HEK293 (cell line): ENCODE results near the gene CUL7.

Source experiments
- ATF2 ChIP-seq: fragments of 450-650 bp; formaldehyde crosslinking; IDR thresholded peaks from 2 replicates; pipeline ENCODE4 v1.5.1; 2016; ENCODE audit warnings: missing biosample characterization, missing genetic modification characterization, low read depth
- BCL11A ChIP-seq: fragments of 450-650 bp; formaldehyde crosslinking; IDR thresholded peaks from 2 replicates; pipeline ENCODE4 v1.5.1; 2016; ENCODE audit warnings: low read depth, missing biosample characterization, missing genetic modification characterization
- CTCF ChIP-seq: fragments of 450-650 bp; formaldehyde crosslinking; IDR thresholded peaks from 2 replicates; pipeline ENCODE4 v1.5.1; 2016; ENCODE audit warnings: missing biosample characterization, missing genetic modification characterization
- GFI1B ChIP-seq: fragments of 450-650 bp; formaldehyde crosslinking; IDR thresholded peaks from 2 replicates; pipeline ENCODE4 v1.5.1; 2016; ENCODE audit warnings: missing biosample characterization, missing genetic modification characterization
- SALL2 ChIP-seq: fragments of 450-650 bp; formaldehyde crosslinking; IDR thresholded peaks from 2 replicates; pipeline ENCODE4 v1.5.0; 2017; ENCODE audit warnings: missing biosample characterization, mild to moderate bottlenecking, missing genetic modification characterization, borderline replicate concordance
- SCRT2 ChIP-seq: fragments of 450-650 bp; formaldehyde crosslinking; IDR thresholded peaks from 2 replicates; pipeline ENCODE4 v1.5.1; 2016; ENCODE audit warnings: missing biosample characterization, missing genetic modification characterization
- ZBTB1 ChIP-seq: fragments of 450-650 bp; formaldehyde crosslinking; IDR thresholded peaks from 2 replicates; pipeline ENCODE4 v1.5.1; 2016; ENCODE audit warnings: missing biosample characterization, missing genetic modification characterization
- ZBTB17 ChIP-seq: fragments of 450-650 bp; formaldehyde crosslinking; IDR thresholded peaks from 2 replicates; pipeline ENCODE4 v1.5.1; 2016; ENCODE audit warnings: missing biosample characterization, missing genetic modification characterization
- ZBTB26 ChIP-seq: fragments of 450-650 bp; formaldehyde crosslinking; optimal IDR thresholded peaks from 2 replicates; pipeline ENCODE3; 2016; ENCODE audit warnings: missing biosample characterization, mild to moderate bottlenecking, missing genetic modification characterization
- ZNF10 ChIP-seq: fragments of 450-650 bp; formaldehyde crosslinking; IDR thresholded peaks from 2 replicates; pipeline ENCODE4 v1.5.1; 2017; ENCODE audit warnings: missing biosample characterization, missing genetic modification characterization
- ZNF175 ChIP-seq: fragments of 450-650 bp; formaldehyde crosslinking; IDR thresholded peaks from 2 replicates; pipeline ENCODE4 v1.5.1; 2016; ENCODE audit warnings: missing biosample characterization, missing genetic modification characterization
- ZNF202 ChIP-seq: fragments of 450-650 bp; formaldehyde crosslinking; IDR thresholded peaks from 2 replicates; pipeline ENCODE4 v1.5.1; 2016; ENCODE audit warnings: missing biosample characterization, missing genetic modification characterization, borderline replicate concordance
- ZNF223 ChIP-seq: fragments of 450-650 bp; formaldehyde crosslinking; IDR thresholded peaks from 2 replicates; pipeline ENCODE4 v1.5.1; 2016; ENCODE audit warnings: missing biosample characterization, missing genetic modification characterization
- ZNF274 ChIP-seq, 2 experiments: fragments of 200-500 bp in 1 of 2; fragments of 450-650 bp in 1 of 2; sonication (Bioruptor generic) in 1 of 2; formaldehyde crosslinking in 1 of 2; IDR thresholded peaks; 2 replicates each; pipeline versions ENCODE4 v1.5.1 to v1.6.1; 2014 to 2016; ENCODE audit warnings: borderline replicate concordance in 1 of 2, inconsistent platforms in 1 of 2, low read length in 1 of 2, missing biosample characterization in 1 of 2, missing genetic modification characterization in 1 of 2
- ZNF404 ChIP-seq: fragments of 450-650 bp; formaldehyde crosslinking; IDR thresholded peaks from 2 replicates; pipeline ENCODE4 v1.5.1; 2017; ENCODE audit warnings: missing biosample characterization, missing genetic modification characterization
- ZNF530 ChIP-seq: fragments of 450-650 bp; formaldehyde crosslinking; IDR thresholded peaks from 2 replicates; pipeline ENCODE4 v1.5.1; 2016; ENCODE audit warnings: low read depth, missing biosample characterization, missing genetic modification characterization
- ZNF558 ChIP-seq: fragments of 450-650 bp; formaldehyde crosslinking; IDR thresholded peaks from 2 replicates; pipeline ENCODE4 v1.5.1; 2016; ENCODE audit warnings: missing biosample characterization, missing genetic modification characterization
- ZNF701 ChIP-seq: fragments of 450-650 bp; formaldehyde crosslinking; IDR thresholded peaks from 2 replicates; pipeline ENCODE4 v1.5.1; 2016; ENCODE audit warnings: missing biosample characterization, missing genetic modification characterization
- ZNF76 ChIP-seq: fragments of 450-650 bp; formaldehyde crosslinking; IDR thresholded peaks from 2 replicates; pipeline ENCODE4; 2016; ENCODE audit warnings: low read depth, missing biosample characterization, missing genetic modification characterization, borderline replicate concordance
- ZNF837 ChIP-seq: fragments of 450-650 bp; formaldehyde crosslinking; IDR thresholded peaks from 2 replicates; pipeline ENCODE4 v1.5.1; 2016; ENCODE audit warnings: missing biosample characterization, missing genetic modification characterization
- TF ChIP-seq, protein P1 (sequence below): fragments of 450-650 bp; IDR thresholded peaks from 2 replicates; pipeline ENCODE4 v1.5.1; 2018; ENCODE audit warnings: missing biosample characterization, missing genetic modification characterization
- TF ChIP-seq, protein P2 (sequence below): fragments of 450-650 bp; formaldehyde crosslinking; IDR thresholded peaks from 2 replicates; pipeline ENCODE4 v1.5.1; 2016; ENCODE audit warnings: missing biosample characterization, missing genetic modification characterization
- TF ChIP-seq, protein P3 (sequence below): fragments of 450-650 bp; formaldehyde crosslinking; IDR thresholded peaks from 2 replicates; pipeline ENCODE4 v1.5.1; 2016; ENCODE audit warnings: missing biosample characterization, missing genetic modification characterization, low read depth
- TF ChIP-seq, protein P4 (sequence below): fragments of 450-650 bp; formaldehyde crosslinking; IDR thresholded peaks from 2 replicates; pipeline ENCODE4 v1.5.1; 2016; ENCODE audit warnings: missing biosample characterization, missing genetic modification characterization, borderline replicate concordance

CUL7 gene

DNA sequence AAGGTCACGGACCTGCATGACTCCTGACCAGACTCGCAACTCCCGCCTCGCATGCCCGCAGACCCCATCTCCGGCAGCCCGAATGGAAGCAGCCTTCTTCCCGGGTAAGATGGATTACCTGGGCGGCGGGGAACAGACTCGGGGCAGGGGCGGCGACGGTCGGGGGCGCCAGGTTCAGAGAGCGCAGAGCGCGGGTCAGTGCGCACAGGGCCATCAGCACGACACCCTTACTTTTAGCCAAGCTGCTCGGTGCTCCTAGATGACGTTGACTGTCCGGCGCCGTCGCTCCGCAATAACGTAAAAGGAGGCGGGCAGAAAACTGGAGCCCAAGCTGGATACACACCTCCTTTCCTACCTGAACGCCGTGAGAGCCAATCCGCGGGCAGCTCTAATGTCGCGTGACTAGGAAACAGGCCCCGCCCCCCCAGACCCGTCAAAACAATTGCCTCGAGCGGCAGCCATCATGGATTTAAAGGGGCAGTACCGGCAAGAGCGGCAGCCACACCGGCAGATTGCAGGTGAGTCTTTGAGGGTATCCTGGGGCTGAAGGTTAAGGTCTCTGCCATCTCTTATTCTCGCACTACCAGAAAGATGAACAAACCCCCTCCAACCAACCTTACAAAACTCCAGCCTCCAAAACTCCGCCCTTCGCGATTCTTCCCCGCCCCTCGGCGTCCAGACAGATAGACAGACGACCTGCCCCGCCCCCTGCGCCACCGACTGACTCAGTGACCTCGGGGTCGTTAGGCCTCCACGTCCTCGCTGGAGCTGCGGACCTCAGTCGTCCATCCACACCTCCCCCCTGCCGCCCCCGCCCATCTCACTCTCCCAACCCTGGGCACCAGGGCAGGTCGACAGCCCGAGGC lies 5.8 kb upstream of the CUL7 start, which contains the start of the genes KLC4 and MRPL2 (continued):
- no peak for TF ChIP-seq ATF2 (tag by site-specific recombination)
- TF ChIP-seq ZNF530 (tag by site-specific recombination): no peak
- TF ChIP-seq ZBTB26 (tag by site-specific recombination): peak; percentile 38
- TF ChIP-seq ZNF701 (tag by site-specific recombination): no peak
- TF ChIP-seq ZBTB17 (tag by site-specific recombination): peak; percentile 99
- no peak for TF ChIP-seq ZNF175 (tag by site-specific recombination)
- TF ChIP-seq ZNF558: no peak
- no peak for TF ChIP-seq ZBTB1 (tag by site-specific recombination)
- TF ChIP-seq BCL11A (tag by site-specific recombination): peak; percentile 74; the same call in 1 of the 2 replicates
- TF ChIP-seq, protein P1, sequence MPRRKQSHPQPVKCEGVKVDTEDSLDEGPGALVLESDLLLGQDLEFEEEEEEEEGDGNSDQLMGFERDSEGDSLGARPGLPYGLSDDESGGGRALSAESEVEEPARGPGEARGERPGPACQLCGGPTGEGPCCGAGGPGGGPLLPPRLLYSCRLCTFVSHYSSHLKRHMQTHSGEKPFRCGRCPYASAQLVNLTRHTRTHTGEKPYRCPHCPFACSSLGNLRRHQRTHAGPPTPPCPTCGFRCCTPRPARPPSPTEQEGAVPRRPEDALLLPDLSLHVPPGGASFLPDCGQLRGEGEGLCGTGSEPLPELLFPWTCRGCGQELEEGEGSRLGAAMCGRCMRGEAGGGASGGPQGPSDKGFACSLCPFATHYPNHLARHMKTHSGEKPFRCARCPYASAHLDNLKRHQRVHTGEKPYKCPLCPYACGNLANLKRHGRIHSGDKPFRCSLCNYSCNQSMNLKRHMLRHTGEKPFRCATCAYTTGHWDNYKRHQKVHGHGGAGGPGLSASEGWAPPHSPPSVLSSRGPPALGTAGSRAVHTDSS (tag by site-specific recombination): no peak
- TF ChIP-seq ZNF223: no peak
- no peak for TF ChIP-seq ZNF202
- TF ChIP-seq ZNF837 (tag by site-specific recombination): no peak
- TF ChIP-seq GFI1B: 0 out of 2 replicates have a peak, but pooled peaks have one; percentile 10
- TF ChIP-seq ZNF10: no peak
- TF ChIP-seq ZNF404 (tag by site-specific recombination): no peak
- TF ChIP-seq, protein P2, sequence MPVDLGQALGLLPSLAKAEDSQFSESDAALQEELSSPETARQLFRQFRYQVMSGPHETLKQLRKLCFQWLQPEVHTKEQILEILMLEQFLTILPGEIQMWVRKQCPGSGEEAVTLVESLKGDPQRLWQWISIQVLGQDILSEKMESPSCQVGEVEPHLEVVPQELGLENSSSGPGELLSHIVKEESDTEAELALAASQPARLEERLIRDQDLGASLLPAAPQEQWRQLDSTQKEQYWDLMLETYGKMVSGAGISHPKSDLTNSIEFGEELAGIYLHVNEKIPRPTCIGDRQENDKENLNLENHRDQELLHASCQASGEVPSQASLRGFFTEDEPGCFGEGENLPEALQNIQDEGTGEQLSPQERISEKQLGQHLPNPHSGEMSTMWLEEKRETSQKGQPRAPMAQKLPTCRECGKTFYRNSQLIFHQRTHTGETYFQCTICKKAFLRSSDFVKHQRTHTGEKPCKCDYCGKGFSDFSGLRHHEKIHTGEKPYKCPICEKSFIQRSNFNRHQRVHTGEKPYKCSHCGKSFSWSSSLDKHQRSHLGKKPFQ (tag by site-specific recombination): no peak
- TF ChIP-seq ZNF76 (tag by site-specific recombination): peak; percentile 54; the same call in 1 of the 2 replicates
- TF ChIP-seq, protein P3, sequence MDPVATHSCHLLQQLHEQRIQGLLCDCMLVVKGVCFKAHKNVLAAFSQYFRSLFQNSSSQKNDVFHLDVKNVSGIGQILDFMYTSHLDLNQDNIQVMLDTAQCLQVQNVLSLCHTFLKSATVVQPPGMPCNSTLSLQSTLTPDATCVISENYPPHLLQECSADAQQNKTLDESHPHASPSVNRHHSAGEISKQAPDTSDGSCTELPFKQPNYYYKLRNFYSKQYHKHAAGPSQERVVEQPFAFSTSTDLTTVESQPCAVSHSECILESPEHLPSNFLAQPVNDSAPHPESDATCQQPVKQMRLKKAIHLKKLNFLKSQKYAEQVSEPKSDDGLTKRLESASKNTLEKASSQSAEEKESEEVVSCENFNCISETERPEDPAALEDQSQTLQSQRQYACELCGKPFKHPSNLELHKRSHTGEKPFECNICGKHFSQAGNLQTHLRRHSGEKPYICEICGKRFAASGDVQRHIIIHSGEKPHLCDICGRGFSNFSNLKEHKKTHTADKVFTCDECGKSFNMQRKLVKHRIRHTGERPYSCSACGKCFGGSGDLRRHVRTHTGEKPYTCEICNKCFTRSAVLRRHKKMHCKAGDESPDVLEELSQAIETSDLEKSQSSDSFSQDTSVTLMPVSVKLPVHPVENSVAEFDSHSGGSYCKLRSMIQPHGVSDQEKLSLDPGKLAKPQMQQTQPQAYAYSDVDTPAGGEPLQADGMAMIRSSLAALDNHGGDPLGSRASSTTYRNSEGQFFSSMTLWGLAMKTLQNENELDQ: no peak
- TF ChIP-seq, protein P4, sequence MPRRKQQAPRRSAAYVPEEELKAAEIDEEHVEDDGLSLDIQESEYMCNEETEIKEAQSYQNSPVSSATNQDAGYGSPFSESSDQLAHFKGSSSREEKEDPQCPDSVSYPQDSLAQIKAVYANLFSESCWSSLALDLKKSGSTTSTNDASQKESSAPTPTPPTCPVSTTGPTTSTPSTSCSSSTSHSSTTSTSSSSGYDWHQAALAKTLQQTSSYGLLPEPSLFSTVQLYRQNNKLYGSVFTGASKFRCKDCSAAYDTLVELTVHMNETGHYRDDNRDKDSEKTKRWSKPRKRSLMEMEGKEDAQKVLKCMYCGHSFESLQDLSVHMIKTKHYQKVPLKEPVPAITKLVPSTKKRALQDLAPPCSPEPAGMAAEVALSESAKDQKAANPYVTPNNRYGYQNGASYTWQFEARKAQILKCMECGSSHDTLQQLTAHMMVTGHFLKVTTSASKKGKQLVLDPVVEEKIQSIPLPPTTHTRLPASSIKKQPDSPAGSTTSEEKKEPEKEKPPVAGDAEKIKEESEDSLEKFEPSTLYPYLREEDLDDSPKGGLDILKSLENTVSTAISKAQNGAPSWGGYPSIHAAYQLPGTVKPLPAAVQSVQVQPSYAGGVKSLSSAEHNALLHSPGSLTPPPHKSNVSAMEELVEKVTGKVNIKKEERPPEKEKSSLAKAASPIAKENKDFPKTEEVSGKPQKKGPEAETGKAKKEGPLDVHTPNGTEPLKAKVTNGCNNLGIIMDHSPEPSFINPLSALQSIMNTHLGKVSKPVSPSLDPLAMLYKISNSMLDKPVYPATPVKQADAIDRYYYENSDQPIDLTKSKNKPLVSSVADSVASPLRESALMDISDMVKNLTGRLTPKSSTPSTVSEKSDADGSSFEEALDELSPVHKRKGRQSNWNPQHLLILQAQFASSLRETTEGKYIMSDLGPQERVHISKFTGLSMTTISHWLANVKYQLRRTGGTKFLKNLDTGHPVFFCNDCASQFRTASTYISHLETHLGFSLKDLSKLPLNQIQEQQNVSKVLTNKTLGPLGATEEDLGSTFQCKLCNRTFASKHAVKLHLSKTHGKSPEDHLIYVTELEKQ (tag by site-specific recombination): 0 out of 2 replicates have a peak, but pooled peaks have one; percentile 4
- no peak for TF ChIP-seq CTCF
- TF ChIP-seq SCRT2 (tag by site-specific recombination): no peak
- no peak for TF ChIP-seq SALL2 (tag by site-specific recombination)
- TF ChIP-seq ZNF274 (IDR thresholded peaks at IDR 0.05; ENCODE audit: low read length): no peak
- no peak for TF ChIP-seq ZNF274 (tag by site-specific recombination; IDR thresholded peaks at IDR 0.05; ENCODE audit: borderline replicate concordance)
